Measurements from ENCODE around the gene RNF214.
A peak's percentile ranks its signal among the peaks of the same experiment; 100 is the strongest.

The RNF214 gene

DNA sequence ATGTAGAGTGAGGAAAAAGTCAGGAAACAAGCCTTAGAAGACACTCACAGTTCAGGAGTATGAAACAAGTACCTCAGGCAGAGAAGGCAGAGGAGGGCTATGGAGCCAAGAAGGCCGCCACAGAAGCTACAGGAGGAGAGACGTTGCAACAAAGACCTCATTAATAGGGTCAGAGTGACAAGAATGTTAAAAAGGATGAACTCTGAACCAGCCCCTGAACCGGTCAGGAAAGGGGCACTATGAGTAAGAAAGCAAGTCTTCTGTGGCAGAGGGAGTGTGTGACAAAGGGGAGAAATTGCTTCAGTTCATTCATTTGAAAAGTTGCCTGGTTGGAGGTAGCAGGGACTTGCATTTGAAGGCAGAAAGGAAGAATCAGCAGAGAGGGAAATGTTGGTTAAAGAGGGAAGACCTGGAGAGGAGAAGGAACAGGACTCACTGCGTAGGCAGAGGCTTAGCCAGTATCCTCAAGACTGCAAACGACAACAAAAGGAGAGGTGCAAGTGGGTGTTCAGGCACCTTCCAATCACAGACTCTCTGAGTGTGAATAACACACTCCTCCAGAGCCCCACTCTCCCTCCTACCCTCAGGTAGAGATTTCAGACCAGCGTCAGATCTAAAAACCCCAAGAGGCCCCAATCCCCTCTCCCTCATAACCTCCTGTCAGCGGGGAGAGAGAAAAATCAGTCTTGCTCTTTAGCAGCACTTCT lies 17.9 kb upstream of the RNF214 start:
- no peak for DNase-seq (ENCODE audit: low read depth)

DNA sequence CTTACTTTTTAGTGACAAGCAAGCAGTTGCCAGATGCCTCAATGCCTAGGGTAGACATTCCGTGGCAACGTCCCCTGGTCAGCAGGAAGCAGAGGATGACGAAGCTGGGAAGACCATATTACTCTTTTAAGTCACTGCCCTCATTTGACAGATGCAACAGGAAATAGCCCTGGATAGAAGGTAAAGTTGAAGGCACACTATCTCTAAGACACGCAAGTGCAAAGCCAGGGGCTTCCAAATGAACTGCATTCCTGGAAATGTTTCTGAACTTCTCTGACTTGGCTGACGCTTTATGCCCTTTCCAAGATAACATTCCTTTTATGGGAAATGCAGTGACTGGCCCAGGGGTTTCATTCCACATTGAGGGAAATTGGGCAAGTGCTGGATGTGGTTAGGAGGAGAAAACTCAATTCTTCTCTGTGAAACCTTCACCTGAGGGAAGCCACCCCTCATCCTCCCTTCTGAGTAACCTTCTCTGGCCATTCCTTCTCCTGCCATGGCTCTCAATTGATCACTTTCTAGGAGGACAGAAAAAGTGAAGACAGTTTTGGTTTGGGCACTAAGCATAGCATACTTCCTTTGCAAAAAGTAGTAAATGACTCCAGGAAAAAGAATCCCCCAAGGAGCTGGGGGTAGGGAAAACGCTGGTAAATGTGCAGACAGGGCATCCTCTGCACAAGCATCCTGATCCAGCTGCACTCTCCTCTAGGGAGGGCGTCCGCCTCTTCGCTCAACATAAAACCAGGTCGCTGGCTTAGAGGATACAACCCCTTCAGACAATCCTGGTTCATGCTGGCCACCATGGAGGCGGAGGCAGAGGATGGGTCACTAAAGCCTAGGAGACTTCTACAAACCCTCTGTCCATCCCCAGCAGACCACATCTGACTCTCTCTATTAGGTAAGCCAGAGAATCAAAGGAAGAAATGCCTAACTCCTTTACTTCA lies 15.1 kb upstream of the RNF214 start:
- peak; percentile 59 for DNase-seq (ENCODE audit: low read depth)

DNA sequence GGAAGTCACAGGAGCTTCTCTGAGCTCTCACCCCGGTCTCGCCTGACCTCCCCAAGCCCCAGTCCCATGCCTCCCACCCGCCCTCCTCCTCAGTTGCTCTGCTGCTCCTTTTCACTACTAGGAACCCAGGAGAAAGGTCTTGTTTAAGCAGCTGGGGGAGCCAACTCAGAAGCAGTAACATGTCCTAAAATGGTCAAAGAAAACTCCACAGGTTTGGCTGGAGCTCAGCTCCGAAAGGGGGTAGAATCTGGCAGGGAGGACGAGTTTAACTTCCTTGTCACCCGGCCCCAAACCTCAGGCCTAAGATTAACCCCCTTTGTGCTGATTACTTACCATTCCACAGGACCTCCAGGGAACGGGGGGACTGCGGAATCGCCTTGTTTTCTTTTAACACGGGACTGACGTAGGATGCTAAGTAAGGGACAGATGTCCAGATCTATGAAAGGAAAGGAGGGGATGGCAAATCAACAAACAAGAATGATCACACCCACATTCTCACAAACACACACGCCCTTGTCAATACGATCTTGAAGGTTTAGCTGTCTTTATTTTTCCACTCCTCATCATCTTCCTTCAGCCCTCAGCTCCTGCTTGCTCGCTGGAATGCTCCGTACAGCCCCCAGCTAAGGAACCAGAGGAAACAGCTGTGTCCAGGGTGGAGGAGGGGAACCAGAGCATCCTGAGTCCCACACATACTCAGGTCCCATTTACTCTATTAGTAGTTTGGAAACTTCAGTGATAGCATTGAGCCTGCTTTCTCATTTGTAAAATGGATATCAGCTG lies 14.1 kb upstream of the RNF214 start:
- no peak for DNase-seq (ENCODE audit: low read depth)

DNA sequence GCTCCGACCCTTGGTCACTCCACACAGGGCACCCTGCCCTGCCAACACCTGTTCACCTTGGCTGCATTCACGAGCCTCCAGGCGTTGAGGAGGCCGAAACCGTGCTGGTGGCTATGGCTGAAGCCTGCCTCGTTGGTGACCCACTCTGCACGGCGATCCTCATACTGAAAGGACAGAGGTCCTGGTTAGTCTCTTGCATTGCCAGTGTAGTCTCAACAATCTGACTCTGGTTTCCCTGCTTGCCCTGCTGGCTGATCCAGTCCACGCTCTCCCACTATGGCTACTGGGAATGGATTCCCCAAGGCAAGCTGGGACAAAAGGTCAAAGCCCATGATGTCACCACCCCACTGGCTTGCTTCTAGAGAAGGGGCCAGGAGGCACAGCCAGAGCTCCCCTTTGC lies 13.5 kb upstream of the RNF214 start:
- DNase-seq (ENCODE audit: low read depth): no peak

DNA sequence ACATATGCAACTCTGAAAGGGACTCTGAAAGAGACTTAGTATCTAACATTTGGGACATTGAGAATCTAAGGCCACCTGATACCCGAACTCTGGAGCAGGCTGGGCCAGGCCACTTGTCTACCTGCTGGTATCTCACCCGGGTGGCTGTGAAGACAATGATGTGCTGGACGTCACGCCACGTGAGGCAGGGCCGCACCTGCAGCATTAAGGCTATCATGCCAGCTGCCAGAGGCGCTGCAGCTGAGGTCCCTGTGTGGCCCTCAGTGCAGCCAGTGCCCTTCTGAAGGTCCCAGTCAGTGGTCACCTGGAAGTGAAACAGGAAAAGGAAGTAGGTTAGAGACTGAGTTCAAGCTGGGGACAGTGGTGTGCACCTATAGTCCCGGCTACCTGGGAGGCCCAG lies 13.0 kb upstream of the RNF214 start:
- no peak for DNase-seq (ENCODE audit: low read depth)

DNA sequence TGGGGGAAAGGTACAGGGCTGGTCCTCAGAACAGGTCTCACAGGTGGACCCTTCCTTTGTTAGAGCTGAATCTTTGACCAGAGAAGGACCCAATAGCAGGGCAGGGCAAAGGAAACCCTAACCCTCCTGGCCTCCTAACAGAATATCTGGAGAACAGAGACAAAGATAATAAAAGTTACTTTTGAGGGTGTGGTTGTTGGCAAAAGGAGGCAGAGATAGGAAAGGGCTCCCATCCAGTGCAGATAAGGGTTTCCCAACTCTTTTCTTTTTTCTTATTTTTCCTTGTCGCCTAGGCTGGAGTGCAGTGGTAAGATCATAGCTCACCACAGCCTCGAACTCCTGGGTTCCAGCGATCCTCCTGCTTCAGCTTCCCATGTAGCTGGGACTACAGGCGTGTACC lies 12.5 kb upstream of the RNF214 start:
- DNase-seq (ENCODE audit: low read depth): no peak

DNA sequence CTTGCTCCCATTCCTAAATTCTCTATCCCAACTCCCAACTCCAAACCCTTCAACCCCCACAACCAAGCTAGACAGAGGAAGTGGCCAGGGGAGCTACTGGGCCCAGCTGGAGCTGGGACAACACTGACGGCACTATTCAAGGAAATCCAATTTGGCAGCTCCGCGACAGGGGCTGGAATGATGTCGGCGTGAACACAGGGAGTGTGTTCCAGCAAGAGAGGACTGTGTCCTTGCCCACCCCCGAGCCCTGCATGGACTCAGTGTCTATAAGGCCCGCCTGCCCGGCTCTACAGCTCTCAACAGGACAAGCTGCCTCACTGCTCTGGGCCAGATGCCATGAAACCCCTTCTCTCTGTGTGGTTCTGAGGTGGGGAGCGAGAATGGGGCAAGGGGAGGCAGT lies 11.9 kb upstream of the RNF214 start:
- DNase-seq (ENCODE audit: low read depth): no peak

DNA sequence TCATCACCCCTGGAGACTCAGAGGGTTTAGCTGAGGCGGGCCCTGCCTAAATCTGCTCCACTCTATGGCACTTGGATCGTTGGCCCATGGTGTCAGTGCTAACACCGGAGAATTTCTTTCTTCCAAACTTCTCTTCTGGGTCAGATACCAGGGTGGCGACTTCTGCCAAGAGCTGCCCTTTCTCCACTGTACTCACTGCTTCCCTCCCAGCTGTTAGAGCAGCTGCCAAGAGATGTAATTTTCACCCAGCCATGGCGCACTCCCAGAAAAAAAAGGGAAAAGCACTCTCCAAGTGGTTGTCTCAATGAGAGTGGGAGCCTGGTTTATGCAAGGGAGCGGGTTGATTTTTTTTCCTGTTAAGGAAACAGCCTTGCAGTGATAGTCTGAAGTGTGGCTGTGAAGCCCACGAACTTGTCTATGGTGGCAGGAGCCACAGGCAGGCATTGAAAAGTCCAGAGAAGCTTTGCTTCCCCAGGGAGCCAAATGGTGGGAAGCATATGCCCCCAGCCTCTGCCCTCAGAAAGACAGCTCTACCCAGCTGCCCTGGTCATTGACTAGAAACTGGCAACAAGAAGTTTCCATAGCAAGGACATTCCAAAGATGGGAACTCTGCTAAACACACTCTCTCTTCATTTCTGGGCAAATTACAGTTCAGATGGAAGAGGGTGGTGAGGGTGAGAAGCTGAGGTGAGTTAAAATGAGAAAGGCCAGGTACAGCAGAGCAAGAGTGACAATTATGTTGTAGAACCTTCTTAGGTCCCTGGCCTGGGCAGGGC lies 11.3 kb upstream of the RNF214 start:
- DNase-seq (ENCODE audit: low read depth): no peak

DNA sequence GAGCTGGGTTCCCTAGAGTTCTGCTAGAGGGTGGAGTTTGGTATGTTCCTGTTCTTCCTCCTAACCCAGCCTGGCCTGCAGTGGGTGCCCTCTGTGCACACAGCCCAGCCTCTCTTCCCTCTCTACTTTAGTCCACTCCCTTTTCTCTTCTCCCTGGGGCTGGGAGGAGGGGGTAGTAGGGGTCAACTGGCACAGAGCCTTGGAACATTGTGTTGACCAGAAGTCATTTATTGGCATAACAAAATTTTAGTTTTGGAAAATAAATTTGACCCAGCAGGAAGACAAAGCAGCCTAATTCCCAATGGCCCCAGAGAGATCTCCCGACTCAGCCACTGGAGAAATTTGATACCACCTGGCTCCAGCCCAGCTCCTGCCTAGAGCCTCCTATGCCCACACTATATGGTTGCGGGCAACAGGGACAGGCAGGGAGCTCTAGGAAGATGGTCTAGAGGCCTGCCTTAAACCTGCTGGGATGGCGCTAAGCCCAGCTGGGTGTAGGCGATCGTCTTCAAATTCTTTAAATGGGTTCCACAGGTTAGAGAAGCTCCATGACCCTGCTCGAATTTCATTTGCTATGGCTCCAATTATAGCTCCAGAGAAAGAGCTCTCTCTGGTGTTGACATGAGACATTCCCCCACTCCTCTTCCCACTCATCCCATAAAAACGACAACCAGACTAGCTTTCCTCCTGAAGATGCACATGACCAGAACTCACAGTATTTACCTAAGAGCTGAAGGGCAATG lies 10.5 kb upstream of the RNF214 start:
- no peak for DNase-seq (ENCODE audit: low read depth)

DNA sequence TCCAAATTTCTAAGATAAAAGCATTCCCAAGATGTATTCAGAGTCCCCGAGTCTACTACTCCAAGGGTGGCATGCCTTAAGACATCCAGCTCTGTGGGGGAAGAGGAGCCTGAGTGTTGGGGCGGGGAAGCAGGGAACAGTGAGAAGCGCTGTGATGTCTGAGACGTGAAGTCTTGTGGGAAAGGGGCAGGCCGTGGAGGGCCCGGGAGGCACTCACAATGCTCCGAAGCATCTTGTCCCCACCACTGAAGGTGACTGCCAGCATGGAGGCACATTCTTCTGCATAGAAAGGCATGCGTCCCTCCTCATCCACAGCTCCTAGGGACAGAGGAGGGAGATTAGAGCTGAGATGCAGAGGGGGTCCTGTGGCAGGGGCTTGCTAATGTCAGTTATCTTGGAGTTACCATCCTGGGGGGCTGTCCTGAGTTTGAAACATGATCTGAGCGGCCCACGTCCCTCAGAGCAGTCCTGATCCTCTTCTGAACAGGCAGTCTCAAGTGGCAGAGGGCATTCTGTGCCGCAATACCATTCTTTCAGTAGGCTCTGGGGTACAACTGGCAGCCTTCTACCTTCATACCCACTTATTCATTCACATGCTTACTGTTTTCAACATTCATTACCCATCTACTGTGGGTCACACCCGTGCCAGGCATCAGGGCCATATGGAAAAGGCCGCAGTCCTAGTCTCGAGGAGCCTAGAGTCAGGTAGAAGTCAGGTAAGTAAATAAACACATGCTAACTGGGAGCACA lies 9.3 kb upstream of the RNF214 start:
- DNase-seq (ENCODE audit: low read depth): no peak

DNA sequence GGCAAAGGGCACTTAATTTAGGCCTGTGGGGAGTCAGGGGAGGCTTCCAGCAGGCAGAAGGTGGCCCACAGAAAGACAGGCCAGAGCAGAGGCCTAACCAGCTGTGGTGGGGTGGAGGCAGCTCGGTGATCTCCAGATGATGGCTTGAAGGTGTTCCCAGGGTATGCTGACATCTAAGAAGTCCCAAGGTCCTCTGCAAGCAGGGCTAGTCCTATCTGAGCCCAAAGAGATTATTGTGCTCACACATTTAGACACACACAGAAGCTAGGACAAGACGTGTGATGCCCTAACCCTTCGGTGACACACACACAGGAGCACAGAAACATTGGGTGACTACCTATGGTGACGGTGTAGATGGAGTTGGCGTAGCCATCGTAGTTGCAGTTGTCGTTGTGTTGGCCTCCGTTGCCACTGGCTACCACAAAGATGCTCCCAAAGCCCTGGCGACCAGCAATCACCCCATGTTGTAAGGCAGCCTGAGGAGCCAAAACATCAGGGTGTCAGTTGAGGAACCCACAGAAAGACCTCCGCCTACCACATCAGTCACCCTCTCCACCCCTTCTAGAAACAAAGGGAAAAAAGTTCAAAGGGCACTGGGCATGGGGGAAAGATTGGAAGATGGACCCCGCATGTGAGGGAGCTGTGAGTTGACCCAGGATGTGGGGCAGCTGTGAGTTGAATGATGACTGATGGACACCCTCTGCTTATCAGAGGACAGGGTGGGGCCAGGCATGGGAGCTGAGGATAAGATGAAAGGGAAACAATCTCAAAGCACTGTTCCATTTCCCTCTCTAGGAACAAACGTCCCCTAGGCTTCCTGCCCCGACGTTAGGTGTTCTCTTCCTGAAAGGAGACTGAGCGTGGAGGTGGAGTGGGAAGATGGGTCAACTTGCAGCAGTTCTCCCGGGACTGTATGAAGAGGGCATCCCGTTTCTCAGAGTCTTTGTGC lies 8.5 kb upstream of the RNF214 start:
- DNase-seq (ENCODE audit: low read depth): no peak

DNA sequence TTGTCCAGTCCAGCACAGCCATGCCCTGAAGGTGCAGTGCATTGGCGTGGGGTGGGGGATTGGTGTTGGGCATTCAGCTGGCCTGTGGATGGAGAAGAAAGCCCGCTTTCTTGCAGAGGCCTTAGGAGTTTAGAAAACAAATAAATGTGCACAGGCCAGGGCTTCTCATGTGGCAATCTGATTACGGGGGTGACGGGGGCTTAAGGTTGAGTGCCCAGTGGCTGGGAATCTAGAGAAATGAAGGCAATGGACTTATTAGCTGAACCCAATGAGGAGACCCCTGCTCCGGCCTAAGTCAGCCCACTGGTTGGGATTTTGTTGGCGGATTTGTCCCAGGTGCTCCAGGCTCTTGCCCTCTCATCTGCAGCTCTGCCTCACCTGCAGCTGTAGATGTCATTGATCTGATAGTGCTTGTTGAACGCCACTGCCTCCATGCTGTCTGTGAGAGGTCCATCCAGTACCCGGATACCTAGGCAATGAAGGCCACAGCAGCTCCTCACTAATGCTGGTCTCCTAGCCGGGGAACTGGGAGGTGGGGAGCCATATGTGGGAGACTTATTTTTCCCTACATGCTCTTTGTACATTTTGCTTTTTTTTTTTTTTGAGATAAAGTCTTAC lies 6.8 kb upstream of the RNF214 start:
- DNase-seq (ENCODE audit: low read depth): no peak

DNA sequence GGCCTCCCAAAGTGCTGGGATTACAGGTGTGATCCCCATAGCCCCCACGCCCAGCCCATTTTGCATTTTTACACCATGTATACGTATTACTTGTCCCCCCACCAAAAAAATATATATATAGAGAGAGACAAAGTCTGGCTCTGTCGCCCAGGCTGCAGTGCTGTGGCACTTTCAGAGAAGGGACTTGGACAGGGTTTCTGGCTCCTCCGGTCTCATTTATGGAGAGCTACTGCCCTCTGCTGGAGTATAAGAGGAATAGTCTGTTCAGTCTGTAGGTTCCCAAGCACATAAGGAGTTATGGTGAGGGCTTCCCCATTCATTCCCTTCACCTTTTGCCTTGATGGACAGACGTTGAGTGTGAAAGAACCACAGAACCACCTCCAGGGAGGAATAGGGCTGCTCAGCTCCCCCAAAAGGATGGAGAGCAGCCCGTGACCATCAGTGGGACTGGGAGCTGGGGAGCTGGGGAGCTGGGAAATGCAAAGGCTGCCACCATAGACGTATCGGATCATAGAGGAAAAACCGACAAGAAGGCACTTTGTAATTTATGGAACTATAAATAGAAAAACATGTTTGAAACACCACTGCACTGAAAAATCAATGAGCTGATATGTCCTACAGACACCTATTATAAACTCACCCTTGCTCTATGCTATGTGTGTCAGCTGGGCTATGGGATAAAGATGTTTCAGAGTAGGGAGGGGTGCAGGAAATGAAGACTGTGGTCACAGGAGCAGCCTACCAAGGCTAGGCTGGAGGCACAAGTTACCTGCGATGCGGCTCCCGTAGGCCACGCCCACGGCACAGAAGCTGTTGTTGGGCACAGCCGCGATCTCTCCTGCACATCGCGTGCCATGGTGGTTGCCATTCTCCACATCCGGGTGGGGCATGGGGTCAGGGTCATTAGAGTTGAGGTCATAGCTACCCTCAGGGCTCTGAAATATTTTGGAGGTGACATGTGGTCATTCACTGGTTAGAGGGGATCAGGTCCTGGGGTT lies 5.8 kb upstream of the RNF214 start:
- peak; percentile 81 for DNase-seq (ENCODE audit: low read depth)

DNA sequence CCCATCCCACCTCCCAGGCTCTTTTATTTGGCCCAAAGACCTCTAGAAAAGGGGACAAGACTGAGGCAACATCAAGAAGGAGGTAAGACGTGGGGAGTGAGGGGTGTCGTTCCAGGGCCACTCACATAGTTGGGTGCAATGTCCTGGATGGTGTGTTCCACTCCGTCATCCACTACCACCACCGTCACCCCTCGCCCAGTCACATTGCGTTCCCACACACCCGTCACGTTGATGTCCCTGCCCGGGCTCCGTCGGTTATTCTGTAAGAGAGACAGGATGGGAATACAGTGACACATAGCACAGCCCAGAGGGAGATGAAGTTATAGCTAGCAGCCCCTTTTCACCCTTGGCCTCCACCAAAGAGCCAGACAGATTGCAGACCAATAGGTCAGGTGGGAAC lies 4.4 kb upstream of the RNF214 start:
- DNase-seq (ENCODE audit: low read depth): no peak

DNA sequence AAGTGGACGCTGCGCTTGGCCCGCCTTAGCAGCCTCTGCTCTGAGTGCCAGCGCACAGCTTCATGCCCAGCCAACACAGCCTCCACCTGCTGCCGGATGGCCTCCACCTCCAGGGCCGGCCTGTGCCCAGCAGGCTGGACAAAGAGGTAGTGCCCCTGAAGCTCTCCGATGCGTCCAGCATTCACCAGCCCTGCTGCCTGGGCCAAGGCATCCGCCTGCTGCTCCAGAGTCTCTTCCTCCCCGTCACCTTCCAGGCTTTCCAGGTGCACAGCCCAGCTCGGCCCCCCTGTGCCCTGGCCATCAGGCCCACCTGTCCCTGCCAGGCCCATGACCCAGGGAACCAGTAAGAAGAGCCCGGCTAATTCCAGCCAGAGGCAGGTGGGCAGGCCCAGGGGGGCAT lies 3.1 kb upstream of the RNF214 start:
- DNase-seq (ENCODE audit: low read depth): no peak

DNA sequence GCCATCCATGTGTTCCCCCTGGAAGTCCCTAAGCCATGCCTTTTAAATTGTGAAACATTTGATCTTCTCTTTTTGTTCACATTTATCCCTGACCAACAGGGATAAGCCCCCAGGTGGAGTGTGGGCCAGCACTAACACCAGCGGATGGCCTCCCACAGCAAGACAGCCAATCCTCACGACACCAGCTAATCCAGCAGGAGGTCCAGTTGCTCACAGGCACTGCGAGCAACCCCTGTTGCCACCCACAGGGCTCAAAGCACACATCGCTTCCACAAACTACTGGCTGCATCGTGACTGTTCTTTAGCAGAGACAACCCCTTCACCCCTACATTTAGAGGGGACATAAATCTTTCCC lies 2.6 kb upstream of the RNF214 start:
- no peak for DNase-seq (ENCODE audit: low read depth)

DNA sequence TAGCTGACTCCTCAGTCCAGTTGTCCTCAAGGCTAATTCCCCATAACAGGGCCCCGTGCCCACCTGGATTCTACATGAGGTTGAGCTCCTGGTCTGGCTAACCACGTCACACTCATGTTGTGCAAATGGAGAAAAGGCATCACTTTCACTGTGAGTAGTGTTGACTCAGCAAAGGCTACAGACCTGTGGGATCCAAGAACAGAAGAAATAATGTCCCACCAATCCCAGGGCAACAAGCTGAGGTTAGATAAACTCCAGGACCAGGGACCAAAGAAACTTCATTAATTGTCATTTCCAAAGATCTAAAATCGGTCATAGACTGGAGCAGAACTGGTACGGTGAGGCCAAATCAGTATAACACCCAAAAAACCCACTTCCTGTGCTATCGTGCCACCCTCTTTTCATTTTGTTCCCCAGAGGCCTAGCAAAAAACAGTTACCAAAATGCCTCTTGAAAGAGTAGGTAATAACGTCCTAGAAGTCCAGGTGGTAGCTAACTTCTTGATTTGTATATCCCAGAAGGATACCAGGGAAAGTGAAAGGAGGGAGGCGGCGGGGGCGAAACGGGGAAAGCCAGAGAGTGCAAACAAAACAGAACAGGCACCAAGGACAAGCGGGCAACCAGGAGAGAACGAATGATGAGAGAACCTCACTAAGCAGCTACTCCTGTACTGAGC lies 2.0 kb upstream of the RNF214 start:
- DNase-seq (ENCODE audit: low read depth): peak; percentile 30

All from ELR (cell line).